Activated T-helper 1 cell treated with anti-CD3 and anti-CD28 coated beads, Interleukin-12 subunit alpha, Interleukin-12 subunit beta, Interleukin-2, Interleukin-4 antibody, amounts not matched to agents 30 ng/mL and 10 ng/mL and 1 ng/mL, durations not matched to agents 14 hours and 24 hours and 36 hours (primary cell): ENCODE measurements around the gene AIF1. TPM values are rescaled to one million over a fixed set of nuclear protein-coding genes. Genes with fewer than 3 reads are reported as not detected.

ENCODE experiments used
- DNase-seq: peaks from one replicate; pipeline ENCODE4 v3.0.0; 2021; ENCODE audit warnings: low spot score
- H3K27ac Mint-ChIP-seq: one replicate; pipeline ENCODE4 v1.8.0; 2021; ENCODE audit warnings: mild to moderate bottlenecking, mixed read lengths
- H3K27me3 Mint-ChIP-seq: one replicate; pipeline ENCODE4 v1.8.0; 2022; ENCODE audit warnings: mild to moderate bottlenecking, moderate library complexity, mixed read lengths; ENCODE audit not compliant: insufficient read depth
- H3K36me3 Mint-ChIP-seq: one replicate; pipeline ENCODE4 v1.8.0; 2021; ENCODE audit warnings: low read depth, mixed read lengths
- H3K4me1 Mint-ChIP-seq: one replicate; pipeline ENCODE4 v1.8.0; 2021; ENCODE audit warnings: low read depth, mixed read lengths
- H3K4me3 Mint-ChIP-seq: one replicate; pipeline ENCODE4 v1.8.0; 2021; ENCODE audit warnings: mild to moderate bottlenecking, moderate library complexity, mixed read lengths
- H3K9me3 Mint-ChIP-seq: one replicate; pipeline ENCODE4 v1.8.0; 2021; ENCODE audit warnings: mixed read lengths
- intact Hi-C: fragments of 100-400 bp; cut with micrococcal nuclease; formaldehyde crosslinking; loops from one replicate; pipeline ENCODE4 v1.15.1; 2024
- total RNA-seq: library from RNA; stranded (reverse); gene quantifications from 2 replicates; pipeline ENCODE4 v1.2.3, GENCODE V29; 2022

AIF1 gene
- total RNA-seq, 1 donor from 2014 or later = 55.5 TPM

GRCh38 chr6:31617010-31617409, 2.0 kb downstream of the AIF1 start:
- H3K27ac Mint-ChIP-seq = peak overlapping the region; percentile 41
- H3K9me3 Mint-ChIP-seq = no peaks in the 10 kb centered on the region
- H3K27me3 Mint-ChIP-seq = no peaks in the 10 kb centered on the region
- DNase-seq = no peak
- H3K36me3 Mint-ChIP-seq = peaks cover 12% of the 10 kb centered on the region
- peak overlapping the region; percentile 43 for H3K4me3 Mint-ChIP-seq
- intact Hi-C loops = loop anchor here (5.0 kb wide), 1 partner anchor 345 kb away; the partner anchor contains the start of gene HLA-C
- peaks cover 37% of the 10 kb centered on the region for H3K4me1 Mint-ChIP-seq

DNA sequence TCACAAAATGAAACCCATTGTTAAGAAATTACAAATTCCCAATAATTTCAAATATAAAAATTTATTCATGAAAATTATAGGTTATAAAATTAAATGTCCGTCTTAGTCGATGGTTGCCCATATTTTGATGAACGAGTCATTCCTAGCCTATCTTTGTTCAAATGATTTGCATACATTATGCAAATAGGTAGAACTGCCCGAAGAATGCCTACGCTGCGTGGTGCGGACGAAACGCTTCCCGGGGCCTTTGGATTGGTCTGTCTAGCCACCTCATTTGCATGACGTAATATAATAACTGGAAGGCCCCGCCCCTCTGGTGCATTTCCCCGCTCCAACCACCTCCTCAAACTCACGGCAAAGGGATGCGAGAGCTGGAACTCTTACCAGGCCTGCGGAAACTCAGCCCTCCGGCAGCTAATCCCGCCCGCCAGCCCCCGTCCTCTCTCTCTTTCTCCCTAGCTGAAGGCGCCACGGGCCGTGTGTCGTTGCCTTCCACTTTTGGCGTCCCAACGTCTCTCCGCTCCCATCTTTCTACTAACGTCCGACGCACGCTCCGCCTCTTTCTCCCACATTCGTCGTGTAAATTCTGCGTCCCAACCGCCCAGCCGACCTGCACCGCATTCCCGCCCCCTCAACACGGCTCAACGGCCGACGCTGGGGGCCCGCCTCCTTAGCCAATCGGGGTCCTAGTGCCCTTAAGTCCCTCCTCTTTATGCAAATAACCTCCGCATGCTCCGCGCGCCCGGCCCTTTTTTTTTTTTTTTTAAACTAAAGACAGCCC, 5.0 kb downstream of the AIF1 start:
- H3K4me1 Mint-ChIP-seq = peaks cover 43% of the 10 kb centered on the region
- H3K4me3 Mint-ChIP-seq = peak overlapping the region; percentile 79
- peak overlapping the region; percentile 98 for H3K27ac Mint-ChIP-seq
- H3K9me3 Mint-ChIP-seq = no peaks in the 10 kb centered on the region
- H3K27me3 Mint-ChIP-seq = no peaks in the 10 kb centered on the region
- peaks cover 32% of the 10 kb centered on the region for H3K36me3 Mint-ChIP-seq
- intact Hi-C loops = loop anchor here (1.0 to 5.0 kb wide), 19 partner anchors 22 to 1799 kb away; partner anchors contain the start of genes BAG6, CUTA, DDX39B and EHMT2
- peak; percentile 98 for DNase-seq

GRCh38 chr6:31620586-31621319, 5.7 kb downstream of the AIF1 start, which contains the start of gene PRRC2A:
TSS of gene PRRC2A (plus strand) at chr6:31620715. CDS start at chr6:31622790, 2,075 bp downstream.
- Mint-ChIP-seq H3K36me3 (peaks cover 40% of the 10 kb centered on the region), H3K9me3 (no peaks in the 10 kb centered on the region), H3K4me3 (peak within 1 kb of the TSS; percentile 97), H3K4me1 (peaks cover 43% of the 10 kb centered on the region), H3K27ac (peak within 1 kb of the TSS; percentile 98), H3K27me3 (no peaks in the 10 kb centered on the region)
- DNase-seq = peak; percentile 71
- intact Hi-C loops = loop anchor here (1.0 to 2.0 kb wide), 18 partner anchors 22 to 1798 kb away; partner anchors contain the start of genes BAG6, CUTA, DDX39B and EHMT2

- intact Hi-C loops = loop anchor here (2.0 kb wide), 7 partner anchors 47 to 1797 kb away; partner anchors contain the start of genes CUTA, EHMT2, NEU1 and TNF
Measured at GRCh38 chr6:31621320-31621939, 6.4 kb downstream of the AIF1 start.

DNA sequence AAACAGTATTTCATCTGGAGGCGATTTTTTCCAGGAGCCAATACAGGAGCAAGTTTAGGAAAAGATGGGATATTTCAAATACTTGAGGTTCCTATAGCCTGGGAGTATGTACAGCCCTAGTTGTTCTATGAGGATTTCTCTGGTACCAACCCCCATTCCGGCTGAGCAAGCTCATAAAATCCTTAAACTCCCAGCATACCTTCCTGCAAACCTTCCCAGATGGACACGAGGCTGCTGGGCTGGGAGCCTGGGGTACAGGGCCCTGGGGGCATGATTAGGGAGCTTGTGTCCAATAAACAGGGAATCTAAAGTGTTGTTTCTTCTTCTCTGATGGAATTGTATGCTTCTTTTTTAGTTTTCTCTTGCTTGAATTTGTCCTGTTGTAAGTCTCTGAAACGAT, 7.0 kb downstream of the AIF1 start:
- H3K4me1 Mint-ChIP-seq = peaks cover 35% of the 10 kb centered on the region
- H3K9me3 Mint-ChIP-seq = no peaks in the 10 kb centered on the region
- H3K27me3 Mint-ChIP-seq = no peaks in the 10 kb centered on the region
- peak overlapping the region; percentile 97 for H3K4me3 Mint-ChIP-seq
- H3K27ac Mint-ChIP-seq = peak overlapping the region; percentile 98
- intact Hi-C loops = loop anchor here (2.0 kb wide), 7 partner anchors 47 to 1797 kb away; partner anchors contain the start of genes CUTA, EHMT2, NEU1 and TNF
- H3K36me3 Mint-ChIP-seq = peaks cover 49% of the 10 kb centered on the region
- no peak for DNase-seq

More at GRCh38 chr6:31621320-31621939, 6.4 kb downstream of the AIF1 start:
- Mint-ChIP-seq H3K36me3 (peaks cover 47% of the 10 kb centered on the region), H3K27ac (peak overlapping the region; percentile 98), H3K4me1 (peaks cover 41% of the 10 kb centered on the region), H3K9me3 (no peaks in the 10 kb centered on the region), H3K27me3 (no peaks in the 10 kb centered on the region), H3K4me3 (peak overlapping the region; percentile 97)
- no peak for DNase-seq

DNA sequence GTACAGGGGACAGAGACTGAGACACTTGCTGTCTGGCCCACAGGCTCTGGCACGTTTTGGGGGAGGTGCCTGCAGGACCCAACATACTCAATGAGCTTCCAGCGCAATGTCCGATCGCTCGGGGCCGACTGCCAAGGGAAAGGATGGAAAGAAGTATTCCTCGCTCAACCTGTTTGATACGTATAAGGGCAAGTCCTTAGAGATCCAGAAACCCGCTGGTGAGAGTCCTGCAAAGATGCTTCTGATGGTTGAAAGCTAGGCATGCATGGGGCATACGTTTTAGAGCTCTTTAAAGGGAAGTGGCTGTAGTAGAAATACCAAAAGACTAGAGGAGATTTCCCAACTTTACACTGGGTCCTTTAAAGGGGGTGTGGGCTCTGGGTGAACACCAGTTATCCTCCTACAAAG, 7.7 kb downstream of the AIF1 start:
- Mint-ChIP-seq H3K9me3 (no peaks in the 10 kb centered on the region), H3K27me3 (no peaks in the 10 kb centered on the region), H3K4me1 (peaks cover 41% of the 10 kb centered on the region), H3K4me3 (peak overlapping the region; percentile 97), H3K27ac (peak overlapping the region; percentile 98), H3K36me3 (peaks cover 56% of the 10 kb centered on the region)
- DNase-seq = no peak
- intact Hi-C loops = no loop called here

DNA sequence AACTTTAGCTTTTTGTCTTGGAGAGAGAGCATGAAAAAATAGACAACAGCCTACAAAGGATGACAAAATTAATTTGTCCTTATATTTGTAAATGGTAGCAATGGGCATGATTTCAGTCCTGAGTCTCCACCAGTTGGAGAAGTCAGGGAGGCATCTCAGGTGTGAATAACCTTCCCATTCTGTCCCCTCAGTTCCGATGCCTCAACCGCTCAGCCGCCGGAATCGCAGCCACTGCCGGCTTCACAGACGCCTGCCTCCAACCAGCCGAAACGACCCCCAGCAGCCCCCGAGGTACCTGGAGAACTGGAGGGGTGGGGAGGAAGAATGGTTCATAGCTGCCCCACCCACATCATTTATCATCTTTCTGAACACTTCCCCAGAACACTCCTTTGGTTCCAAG, 9.0 kb downstream of the AIF1 start:
- peaks cover 59% of the 10 kb centered on the region for H3K36me3 Mint-ChIP-seq
- H3K9me3 Mint-ChIP-seq = no peaks in the 10 kb centered on the region
- peaks cover 43% of the 10 kb centered on the region for H3K4me1 Mint-ChIP-seq
- H3K27ac Mint-ChIP-seq = no peak overlapping the region
- no peak overlapping the region for H3K4me3 Mint-ChIP-seq
- no peaks in the 10 kb centered on the region for H3K27me3 Mint-ChIP-seq
- no peak for DNase-seq
- intact Hi-C loops = no loop called here

GRCh38 chr6:31626952-31627351, 11.9 kb downstream of the AIF1 start:
- H3K4me1 Mint-ChIP-seq = peaks cover 35% of the 10 kb centered on the region
- H3K27ac Mint-ChIP-seq = no peak overlapping the region
- H3K27me3 Mint-ChIP-seq = no peaks in the 10 kb centered on the region
- H3K9me3 Mint-ChIP-seq = no peaks in the 10 kb centered on the region
- no peak for DNase-seq
- intact Hi-C loops = no loop called here
- H3K36me3 Mint-ChIP-seq = peaks cover 74% of the 10 kb centered on the region
- no peak overlapping the region for H3K4me3 Mint-ChIP-seq

DNA sequence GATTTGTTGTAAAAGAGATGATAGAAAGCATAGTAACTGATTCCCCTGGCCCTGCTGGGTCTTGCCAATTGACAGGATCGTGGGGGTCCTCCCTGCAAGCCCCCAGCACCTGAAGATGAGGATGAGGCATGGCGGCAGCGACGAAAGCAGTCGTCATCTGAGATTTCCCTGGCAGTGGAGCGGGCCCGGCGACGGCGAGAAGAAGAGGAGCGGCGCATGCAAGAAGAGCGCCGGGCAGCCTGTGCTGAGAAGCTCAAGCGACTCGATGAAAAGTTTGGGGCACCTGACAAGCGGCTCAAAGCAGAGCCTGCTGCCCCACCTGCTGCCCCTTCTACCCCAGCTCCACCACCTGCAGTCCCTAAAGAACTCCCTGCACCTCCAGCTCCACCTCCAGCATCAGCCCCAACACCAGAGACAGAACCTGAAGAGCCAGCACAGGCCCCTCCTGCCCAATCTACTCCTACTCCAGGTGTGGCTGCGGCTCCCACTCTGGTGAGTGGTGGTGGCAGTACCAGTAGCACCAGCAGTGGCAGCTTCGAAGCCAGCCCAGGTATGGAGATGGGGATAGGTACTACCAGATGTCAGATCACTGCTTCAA, 12.8 kb downstream of the AIF1 start:
- intact Hi-C loops = no loop called here
- no peaks in the 10 kb centered on the region for H3K9me3 Mint-ChIP-seq
- no peak overlapping the region for H3K4me3 Mint-ChIP-seq
- H3K27ac Mint-ChIP-seq = no peak overlapping the region
- H3K27me3 Mint-ChIP-seq = no peaks in the 10 kb centered on the region
- peaks cover 27% of the 10 kb centered on the region for H3K4me1 Mint-ChIP-seq
- DNase-seq = no peak
- H3K36me3 Mint-ChIP-seq = peaks cover 69% of the 10 kb centered on the region

- Mint-ChIP-seq H3K27ac (no peak overlapping the region), H3K9me3 (no peaks in the 10 kb centered on the region), H3K4me3 (no peak overlapping the region), H3K4me1 (peaks cover 20% of the 10 kb centered on the region), H3K36me3 (peaks cover 66% of the 10 kb centered on the region), H3K27me3 (no peaks in the 10 kb centered on the region)
- intact Hi-C loops = no loop called here
- DNase-seq = no peak
Measured at GRCh38 chr6:31629014-31629413, 14.0 kb downstream of the AIF1 start.

DNA sequence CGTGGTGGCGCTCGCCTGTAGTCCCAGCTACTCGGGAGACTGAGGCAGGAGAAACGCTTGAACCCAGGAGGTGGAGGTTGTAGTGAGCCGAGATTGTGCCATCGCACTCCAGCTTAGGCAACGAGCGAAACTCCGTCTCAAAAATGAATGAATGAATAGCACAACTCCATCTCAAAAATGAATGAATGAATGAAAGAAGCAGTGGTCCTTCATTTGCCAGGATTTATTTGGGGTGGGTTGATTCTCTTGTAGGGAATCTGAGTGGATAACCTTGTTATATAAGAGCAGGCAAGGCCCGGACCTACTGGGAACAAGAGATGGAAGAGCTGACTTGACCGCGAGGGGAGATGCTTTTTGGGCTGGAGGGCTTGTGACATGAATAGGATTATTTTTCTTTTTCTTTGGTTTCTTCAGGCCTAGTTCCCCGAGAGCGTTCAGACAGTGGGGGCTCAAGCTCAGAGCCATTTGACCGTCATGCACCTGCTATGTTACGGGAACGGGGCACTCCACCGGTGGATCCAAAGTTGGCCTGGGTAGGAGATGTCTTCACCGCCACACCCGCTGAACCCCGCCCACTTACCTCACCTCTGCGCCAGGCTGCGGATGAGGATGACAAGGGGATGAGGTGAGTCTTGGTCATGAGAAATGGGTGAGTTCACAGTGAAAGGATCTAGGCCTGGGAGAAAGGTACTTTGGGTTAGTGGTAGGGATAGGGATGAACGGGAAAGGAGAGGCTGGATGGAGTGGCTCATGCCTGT, 15.3 kb downstream of the AIF1 start:
- no peaks in the 10 kb centered on the region for H3K9me3 Mint-ChIP-seq
- intact Hi-C loops = no loop called here
- DNase-seq = no peak
- H3K27me3 Mint-ChIP-seq = no peaks in the 10 kb centered on the region
- H3K4me3 Mint-ChIP-seq = no peak overlapping the region
- peaks cover 17% of the 10 kb centered on the region for H3K4me1 Mint-ChIP-seq
- no peak overlapping the region for H3K27ac Mint-ChIP-seq
- H3K36me3 Mint-ChIP-seq = peaks cover 60% of the 10 kb centered on the region

DNA sequence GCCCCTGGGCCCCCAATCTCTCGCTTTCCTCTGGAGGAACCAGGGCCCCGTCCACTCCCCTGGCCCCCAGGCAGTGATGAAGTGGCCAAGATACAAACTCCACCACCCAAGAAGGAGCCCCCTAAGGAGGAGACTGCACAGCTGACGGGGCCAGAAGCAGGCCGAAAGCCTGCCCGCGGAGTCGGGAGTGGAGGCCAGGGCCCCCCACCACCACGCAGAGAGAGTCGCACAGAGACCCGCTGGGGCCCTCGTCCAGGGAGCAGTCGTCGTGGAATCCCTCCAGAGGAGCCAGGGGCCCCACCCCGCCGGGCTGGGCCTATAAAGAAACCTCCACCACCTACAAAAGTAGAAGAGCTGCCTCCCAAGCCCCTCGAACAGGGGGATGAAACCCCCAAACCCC, 16.2 kb downstream of the AIF1 start:
- Mint-ChIP-seq H3K36me3 (peaks cover 59% of the 10 kb centered on the region), H3K4me1 (peaks cover 9% of the 10 kb centered on the region), H3K27me3 (no peaks in the 10 kb centered on the region), H3K27ac (no peak overlapping the region), H3K4me3 (no peak overlapping the region), H3K9me3 (no peaks in the 10 kb centered on the region)
- DNase-seq = no peak
- intact Hi-C loops = no loop called here
